GM10266 (cell line): ENCODE data around the gene TSACC.
"Not testable (repeated sequence)": the region's sequence is repeated elsewhere in the genome, so short reads cannot be mapped to it uniquely, and the experiment has no call there.

Source experiments
- DNase-seq: peaks from one replicate; pipeline ENCODE4 v3.0.0; 2012; ENCODE audit errors: extremely low spot score
- TF ChIP-seq, protein P1 (sequence below): IDR thresholded peaks from 2 replicates; pipeline ENCODE4 v1.5.1; 2012; ENCODE audit warnings: mild to moderate bottlenecking, low read depth; ENCODE audit not compliant: control insufficient read depth, insufficient read depth; ENCODE audit errors: missing control alignments

Gene TSACC

GRCh38 chr1:156368889-156369684 is 30.8 kb downstream of the TSACC start, which contains the start of gene RHBG:
RHBG (plus strand) TSS chr1:156369211; CDS start chr1:156369250, 39 bp downstream.
- DNase-seq: no peak
- TF ChIP-seq, protein P1, sequence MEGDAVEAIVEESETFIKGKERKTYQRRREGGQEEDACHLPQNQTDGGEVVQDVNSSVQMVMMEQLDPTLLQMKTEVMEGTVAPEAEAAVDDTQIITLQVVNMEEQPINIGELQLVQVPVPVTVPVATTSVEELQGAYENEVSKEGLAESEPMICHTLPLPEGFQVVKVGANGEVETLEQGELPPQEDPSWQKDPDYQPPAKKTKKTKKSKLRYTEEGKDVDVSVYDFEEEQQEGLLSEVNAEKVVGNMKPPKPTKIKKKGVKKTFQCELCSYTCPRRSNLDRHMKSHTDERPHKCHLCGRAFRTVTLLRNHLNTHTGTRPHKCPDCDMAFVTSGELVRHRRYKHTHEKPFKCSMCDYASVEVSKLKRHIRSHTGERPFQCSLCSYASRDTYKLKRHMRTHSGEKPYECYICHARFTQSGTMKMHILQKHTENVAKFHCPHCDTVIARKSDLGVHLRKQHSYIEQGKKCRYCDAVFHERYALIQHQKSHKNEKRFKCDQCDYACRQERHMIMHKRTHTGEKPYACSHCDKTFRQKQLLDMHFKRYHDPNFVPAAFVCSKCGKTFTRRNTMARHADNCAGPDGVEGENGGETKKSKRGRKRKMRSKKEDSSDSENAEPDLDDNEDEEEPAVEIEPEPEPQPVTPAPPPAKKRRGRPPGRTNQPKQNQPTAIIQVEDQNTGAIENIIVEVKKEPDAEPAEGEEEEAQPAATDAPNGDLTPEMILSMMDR: no peak

GRCh38 chr1:156369685-156370286 is 31.5 kb downstream of the TSACC start:
- not testable (repeated sequence) for DNase-seq

- no peak for DNase-seq
- TF ChIP-seq, protein P1: no peak
These were observed 33.4 kb downstream of the TSACC start for GRCh38 chr1:156371553-156372264.

DNA sequence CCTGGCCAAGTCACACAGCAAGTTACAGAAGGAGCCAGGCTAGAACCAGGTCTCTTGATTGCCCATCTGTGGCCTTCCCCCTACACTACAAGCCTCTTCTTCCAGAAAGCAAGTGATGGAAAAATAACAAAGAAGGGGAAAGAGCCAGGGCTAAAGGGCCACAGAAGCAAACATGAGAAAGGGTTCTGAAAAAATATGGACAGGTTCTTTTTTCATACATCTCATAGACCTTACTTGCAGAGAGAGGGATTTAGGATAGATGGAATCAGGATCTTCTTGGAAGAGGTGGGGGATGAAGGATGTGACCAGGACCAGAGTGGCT is 33.9 kb downstream of the TSACC start:
- no peak for DNase-seq
- TF ChIP-seq, protein P1: no peak

- TF ChIP-seq, protein P1: no peak
- no peak for DNase-seq
These were observed 34.5 kb downstream of the TSACC start for GRCh38 chr1:156372876-156373275.

- TF ChIP-seq, protein P1: no peak
- DNase-seq: no peak
These were observed 35.2 kb downstream of the TSACC start for GRCh38 chr1:156373546-156373945.

GRCh38 chr1:156376146-156376545 is 37.8 kb downstream of the TSACC start:
- TF ChIP-seq, protein P1: no peak
- no peak for DNase-seq
